HepG2 (cell line): Measurements from ENCODE around the gene RPLP2. TPM values are rescaled to one million over a fixed set of nuclear protein-coding genes. Genes with fewer than 3 reads are reported as not detected.

Experiments used
- BRD4 ChIP-seq: sonication (generic); formaldehyde crosslinking; IDR thresholded peaks from 2 replicates; pipeline ENCODE4 v1.4.0; 2020; ENCODE audit warnings: missing genetic modification reagents
- CBX2 ChIP-seq, 2 experiments: fragments of 200-600 bp in 1 of 2; sonication (generic); formaldehyde crosslinking in 1 of 2; IDR thresholded peaks; 2 replicates each; pipeline versions ENCODE4 v1.7.0 to v1.8.1; 2018 to 2022; ENCODE audit warnings: low read depth in 2 of 2, low read length in 1 of 2, mild to moderate bottlenecking in 1 of 2, missing genetic modification reagents in 1 of 2
- EP300 ChIP-seq, 3 experiments: sonication (generic) in 1 of 3; formaldehyde crosslinking in 1 of 3; IDR thresholded peaks; 2 replicates each; pipeline versions ENCODE4 v1.5.1 to v1.6.1; 2011 to 2020; ENCODE audit warnings: low read depth in 2 of 3, low read length in 2 of 3, borderline replicate concordance in 1 of 3, improper control_type of control experiment in 1 of 3, mild to moderate bottlenecking in 1 of 3, missing genetic modification reagents in 1 of 3, moderate library complexity in 1 of 3
- GPBP1L1 ChIP-seq: sonication (generic); formaldehyde crosslinking; IDR thresholded peaks from 2 replicates; pipeline ENCODE4 v1.5.0; 2020; ENCODE audit warnings: mild to moderate bottlenecking, missing genetic modification reagents
- HIC2 ChIP-seq: sonication (generic); formaldehyde crosslinking; IDR thresholded peaks from 2 replicates; pipeline ENCODE4 v1.9.0; 2022; ENCODE audit warnings: low read depth, missing genetic modification reagents
- KDM5B ChIP-seq: sonication (generic); formaldehyde crosslinking; IDR thresholded peaks from 2 replicates; pipeline ENCODE4 v1.4.0; 2020; ENCODE audit warnings: missing genetic modification reagents, mild to moderate bottlenecking, borderline replicate concordance
- PTBP1 ChIP-seq: fragments of 200-400 bp; formaldehyde crosslinking; IDR thresholded peaks from 2 replicates; pipeline ENCODE4 v1.6.1; 2018; ENCODE audit warnings: low read length, low read depth; ENCODE audit not compliant: poor library complexity, severe bottlenecking
- SALL2 ChIP-seq: sonication (generic); formaldehyde crosslinking; IDR thresholded peaks from 2 replicates; pipeline ENCODE4 v1.8.1; 2023; ENCODE audit warnings: mild to moderate bottlenecking, missing genetic modification reagents, inconsistent platforms
- ZNF143 ChIP-seq: sonication (generic); formaldehyde crosslinking; IDR thresholded peaks from 2 replicates; pipeline ENCODE4 v1.4.0; 2020; ENCODE audit warnings: missing genetic modification reagents
- ZNF547 ChIP-seq: sonication (generic); formaldehyde crosslinking; IDR thresholded peaks from 2 replicates; pipeline ENCODE4 v1.5.1; 2020; ENCODE audit warnings: mild to moderate bottlenecking, missing genetic modification reagents
- ZNF552 ChIP-seq: sonication (generic); formaldehyde crosslinking; IDR thresholded peaks from 2 replicates; pipeline ENCODE4 v1.9.0; 2022; ENCODE audit warnings: missing genetic modification reagents, mild to moderate bottlenecking, borderline replicate concordance
- ZNF570 ChIP-seq: sonication (generic); formaldehyde crosslinking; IDR thresholded peaks from 2 replicates; pipeline ENCODE4 v1.4.0; 2020; ENCODE audit warnings: mild to moderate bottlenecking, missing genetic modification reagents, borderline replicate concordance
- ZNF660 ChIP-seq: sonication (generic); formaldehyde crosslinking; IDR thresholded peaks from 2 replicates; pipeline ENCODE4 v1.5.1; 2020; ENCODE audit warnings: mild to moderate bottlenecking, low read depth, missing genetic modification reagents, borderline replicate concordance
- ZNF776 ChIP-seq: sonication (generic); formaldehyde crosslinking; IDR thresholded peaks from 2 replicates; pipeline ENCODE4 v1.4.0; 2020; ENCODE audit warnings: mild to moderate bottlenecking, missing genetic modification reagents
- ZNF782 ChIP-seq: sonication (generic); formaldehyde crosslinking; IDR thresholded peaks from 2 replicates; pipeline ENCODE4 v1.4.0; 2020; ENCODE audit warnings: missing genetic modification reagents, mild to moderate bottlenecking, borderline replicate concordance
- polyA plus RNA-seq, 8 experiments: library from polyadenylated mRNA; depleted of rRNA in 3 of 8; stranded (reverse) in 7 of 8; unstranded in 1 of 8; fragments of >200 nt; fragmentation: Illumina TruSeq in 4 of 8; extraction: Trizol in 4 of 8; gene quantifications; 2 replicates each; pipeline versions ENCODE4 v1.2.1 to v1.2.3, GENCODE V29; 2011 to 2016; ENCODE audit warnings: low read depth in 4 of 8, missing spikeins in 1 of 8, mixed read lengths in 1 of 8; ENCODE audit not compliant: insufficient read depth in 1 of 8
- total RNA-seq, 5 experiments: library from RNA; depleted of rRNA; stranded (reverse); fragments of >200 nt; fragmentation: Illumina TruSeq; extraction: Trizol; gene quantifications; 2 replicates each; pipeline ENCODE4 v1.2.3, GENCODE V29; 2016; ENCODE audit warnings: low read depth in 1 of 5
- TF ChIP-seq, protein P1 (sequence below): sonication (generic); formaldehyde crosslinking; IDR thresholded peaks from 2 replicates; pipeline ENCODE4 v1.4.0; 2020; ENCODE audit warnings: missing genetic modification reagents
- TF ChIP-seq, protein P2 (sequence below): sonication (generic); formaldehyde crosslinking; IDR thresholded peaks from 2 replicates; pipeline ENCODE4 v1.8.0; 2022; ENCODE audit warnings: missing genetic modification reagents, mild to moderate bottlenecking, inconsistent platforms, borderline replicate concordance
- TF ChIP-seq, protein P3 (sequence below): sonication (generic); formaldehyde crosslinking; IDR thresholded peaks from 2 replicates; pipeline ENCODE4 v1.4.0; 2020; ENCODE audit warnings: low read depth, mild to moderate bottlenecking, missing genetic modification reagents

The RPLP2 gene
- total and polyA plus RNA-seq, 2 of the 13 experiments (the other 11 are each of a cell fraction or from before 2014, with no cell fraction given) = 978 to 2,106 TPM

GRCh38 chr11:796565-797295, 13.0 kb upstream of the RPLP2 start (continued):
- TF ChIP-seq KDM5B (CRISPR knock-in tag) (0 out of 2 replicates have a peak, but pooled peaks have one; percentile 60), ZNF143 (CRISPR knock-in tag) (no peak), ZNF570 (no peak), CBX2 (IDR thresholded peaks at IDR 0.05; ENCODE audit: low read depth, low read length) (no peak), CBX2 (CRISPR knock-in tag; IDR thresholded peaks at IDR 0.05; ENCODE audit: low read depth) (no peak), EP300 (IDR thresholded peaks at IDR 0.05; ENCODE audit: low read depth in 2 of 2, low read length in 2 of 2) (no peak), EP300 (CRISPR knock-in tag; IDR thresholded peaks at IDR 0.05; ENCODE audit: borderline replicate concordance) (no peak), PTBP1 (peak; percentile 32), HIC2 (CRISPR knock-in tag) (peak; percentile 70; the same call in 1 of the 2 replicates), ZNF776 (0 out of 2 replicates have a peak, but pooled peaks have one; percentile 46), ZNF782 (no peak), BRD4 (no peak), ZNF552 (CRISPR knock-in tag) (0 out of 2 replicates have a peak, but pooled peaks have one; percentile 42), SALL2 (CRISPR knock-in tag) (no peak), GPBP1L1 (CRISPR knock-in tag) (no peak), ZNF660 (CRISPR knock-in tag) (no peak), ZNF547 (CRISPR knock-in tag) (no peak)
- TF ChIP-seq, protein P1, sequence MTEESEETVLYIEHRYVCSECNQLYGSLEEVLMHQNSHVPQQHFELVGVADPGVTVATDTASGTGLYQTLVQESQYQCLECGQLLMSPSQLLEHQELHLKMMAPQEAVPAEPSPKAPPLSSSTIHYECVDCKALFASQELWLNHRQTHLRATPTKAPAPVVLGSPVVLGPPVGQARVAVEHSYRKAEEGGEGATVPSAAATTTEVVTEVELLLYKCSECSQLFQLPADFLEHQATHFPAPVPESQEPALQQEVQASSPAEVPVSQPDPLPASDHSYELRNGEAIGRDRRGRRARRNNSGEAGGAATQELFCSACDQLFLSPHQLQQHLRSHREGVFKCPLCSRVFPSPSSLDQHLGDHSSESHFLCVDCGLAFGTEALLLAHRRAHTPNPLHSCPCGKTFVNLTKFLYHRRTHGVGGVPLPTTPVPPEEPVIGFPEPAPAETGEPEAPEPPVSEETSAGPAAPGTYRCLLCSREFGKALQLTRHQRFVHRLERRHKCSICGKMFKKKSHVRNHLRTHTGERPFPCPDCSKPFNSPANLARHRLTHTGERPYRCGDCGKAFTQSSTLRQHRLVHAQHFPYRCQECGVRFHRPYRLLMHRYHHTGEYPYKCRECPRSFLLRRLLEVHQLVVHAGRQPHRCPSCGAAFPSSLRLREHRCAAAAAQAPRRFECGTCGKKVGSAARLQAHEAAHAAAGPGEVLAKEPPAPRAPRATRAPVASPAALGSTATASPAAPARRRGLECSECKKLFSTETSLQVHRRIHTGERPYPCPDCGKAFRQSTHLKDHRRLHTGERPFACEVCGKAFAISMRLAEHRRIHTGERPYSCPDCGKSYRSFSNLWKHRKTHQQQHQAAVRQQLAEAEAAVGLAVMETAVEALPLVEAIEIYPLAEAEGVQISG (CRISPR knock-in tag) = no peak
- TF ChIP-seq, protein P2, sequence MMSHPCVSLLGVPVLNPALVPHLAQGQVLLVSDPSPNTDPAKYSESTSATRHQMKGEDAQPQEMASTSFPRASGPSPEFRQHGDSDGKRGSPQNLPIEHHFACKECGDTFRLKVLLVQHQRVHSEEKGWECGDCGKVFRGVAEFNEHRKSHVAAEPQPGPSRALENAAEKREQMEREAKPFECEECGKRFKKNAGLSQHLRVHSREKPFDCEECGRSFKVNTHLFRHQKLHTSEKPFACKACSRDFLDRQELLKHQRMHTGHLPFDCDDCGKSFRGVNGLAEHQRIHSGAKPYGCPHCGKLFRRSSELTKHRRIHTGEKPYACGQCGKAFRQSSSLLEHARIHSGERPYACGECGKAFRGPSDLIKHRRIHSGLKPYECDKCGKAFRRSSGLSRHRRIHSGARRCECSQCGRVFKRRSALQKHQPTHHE (CRISPR knock-in tag) = peak; percentile 16; the same call in 1 of the 2 replicates
- TF ChIP-seq, protein P3, sequence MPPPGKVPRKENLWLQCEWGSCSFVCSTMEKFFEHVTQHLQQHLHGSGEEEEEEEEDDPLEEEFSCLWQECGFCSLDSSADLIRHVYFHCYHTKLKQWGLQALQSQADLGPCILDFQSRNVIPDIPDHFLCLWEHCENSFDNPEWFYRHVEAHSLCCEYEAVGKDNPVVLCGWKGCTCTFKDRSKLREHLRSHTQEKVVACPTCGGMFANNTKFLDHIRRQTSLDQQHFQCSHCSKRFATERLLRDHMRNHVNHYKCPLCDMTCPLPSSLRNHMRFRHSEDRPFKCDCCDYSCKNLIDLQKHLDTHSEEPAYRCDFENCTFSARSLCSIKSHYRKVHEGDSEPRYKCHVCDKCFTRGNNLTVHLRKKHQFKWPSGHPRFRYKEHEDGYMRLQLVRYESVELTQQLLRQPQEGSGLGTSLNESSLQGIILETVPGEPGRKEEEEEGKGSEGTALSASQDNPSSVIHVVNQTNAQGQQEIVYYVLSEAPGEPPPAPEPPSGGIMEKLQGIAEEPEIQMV (CRISPR knock-in tag) = no peak
